HG03342 (cell line): Measurements from ENCODE around the gene CSTB.

Experiments used
- ATAC-seq: cut with Tn5 transposase; IDR thresholded peaks from one replicate; pipeline ENCODE4 v1.9.1; 2021; ENCODE audit warnings: mild to moderate bottlenecking, moderate library complexity; ENCODE audit not compliant: unreplicated experiment

CSTB gene

DNA sequence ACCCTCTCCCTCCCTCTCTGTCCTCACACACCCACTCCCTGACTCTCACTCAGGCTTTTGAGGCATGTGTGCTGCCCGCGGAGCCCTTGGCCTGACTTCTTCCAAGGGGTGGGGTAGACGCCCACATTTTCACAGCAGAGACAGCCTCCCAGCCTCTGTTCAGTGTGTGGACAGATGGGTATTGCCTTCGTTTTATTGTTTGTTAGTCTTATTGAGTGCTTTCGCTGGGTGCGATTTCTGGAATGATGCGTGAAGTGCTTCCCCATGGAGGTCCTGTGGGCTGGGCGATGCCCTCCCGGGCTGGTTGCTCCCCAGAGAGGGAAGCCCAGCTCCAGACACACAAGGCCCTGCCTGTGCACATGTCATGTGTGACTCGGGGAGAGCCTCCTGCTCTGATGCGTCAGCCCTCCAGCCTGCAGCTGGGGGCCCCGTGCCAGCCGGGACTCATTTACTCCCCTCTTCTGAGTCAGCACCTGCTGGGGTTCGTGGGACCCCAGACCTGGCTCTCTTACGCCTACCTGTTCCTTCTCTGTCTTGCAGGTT, 42.5 kb downstream of the CSTB start:
- ATAC-seq = no peak

DNA sequence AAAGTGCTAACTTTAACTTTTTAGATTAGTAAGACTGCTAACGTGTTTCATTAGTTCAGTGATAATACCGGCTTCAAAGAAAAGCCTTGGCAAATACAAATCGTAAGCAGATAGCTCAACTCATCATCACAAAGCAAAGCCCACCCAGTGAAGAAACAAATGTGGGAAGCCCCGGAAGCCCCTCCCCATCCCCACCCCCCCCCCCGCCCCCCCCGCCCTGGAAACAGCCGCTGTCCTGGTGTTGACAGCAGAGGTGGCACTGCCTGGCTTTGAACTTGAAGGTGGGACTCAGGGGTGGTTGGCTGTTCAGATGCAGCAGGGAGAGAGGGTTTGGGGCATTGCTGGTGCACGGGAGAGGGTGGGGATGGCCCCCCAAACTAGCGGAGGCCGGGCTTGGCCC, 43.0 kb downstream of the CSTB start:
- no peak for ATAC-seq

- ATAC-seq = no peak
Observed at GRCh38 chr21:43731891-43732711, 44.0 kb downstream of the CSTB start.

GRCh38 chr21:43731476-43731875, 44.6 kb downstream of the CSTB start:
- ATAC-seq = no peak

DNA sequence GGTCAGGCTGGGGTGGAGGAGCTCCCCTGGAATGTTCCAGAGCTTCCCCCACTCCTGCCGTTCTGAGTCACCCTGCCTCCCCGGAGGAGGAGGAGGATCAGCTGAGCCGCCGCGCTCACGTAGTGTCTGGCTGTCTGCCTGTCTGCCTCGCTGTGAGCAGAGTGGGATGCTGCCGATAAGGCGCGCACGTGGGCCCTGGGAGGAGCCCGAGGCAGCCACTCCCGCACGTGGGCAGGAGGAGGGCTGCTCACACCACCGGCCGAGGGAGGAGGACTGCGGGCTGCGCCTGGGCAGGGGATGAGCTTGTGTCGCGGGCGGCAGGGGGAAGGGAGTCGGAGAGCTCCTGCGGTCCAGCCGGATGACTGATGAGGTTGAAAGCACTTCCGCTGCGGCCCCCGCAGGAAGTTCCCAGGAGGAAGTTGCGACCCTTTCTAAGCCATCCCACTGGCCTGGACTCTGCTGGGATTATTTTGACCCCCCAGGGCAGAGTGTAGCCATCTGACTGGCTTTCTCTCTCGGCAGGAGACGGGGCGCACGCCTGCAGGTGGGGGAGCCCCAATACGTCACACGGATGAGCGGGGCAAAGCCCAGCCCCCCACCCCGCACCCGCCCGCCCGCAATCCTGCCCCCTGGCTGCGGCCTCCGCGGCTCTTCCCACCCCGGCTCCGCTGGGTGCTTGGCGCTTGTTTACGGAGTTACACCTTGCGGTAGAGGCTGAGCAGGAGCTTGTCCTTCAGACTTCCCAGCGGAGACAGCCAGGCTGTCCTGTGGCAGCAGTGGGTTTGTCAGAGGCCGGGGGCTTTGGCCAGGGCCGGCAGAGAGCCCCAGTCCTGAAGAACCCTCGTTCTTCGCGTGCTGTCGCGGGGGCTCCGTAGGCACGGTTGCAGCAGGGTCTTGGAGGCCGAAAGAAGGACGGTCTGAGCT, 47.4 kb downstream of the CSTB start:
- peak; percentile 54 for ATAC-seq

GRCh38 chr21:43728154-43728466, 48.0 kb downstream of the CSTB start:
- no peak for ATAC-seq

DNA sequence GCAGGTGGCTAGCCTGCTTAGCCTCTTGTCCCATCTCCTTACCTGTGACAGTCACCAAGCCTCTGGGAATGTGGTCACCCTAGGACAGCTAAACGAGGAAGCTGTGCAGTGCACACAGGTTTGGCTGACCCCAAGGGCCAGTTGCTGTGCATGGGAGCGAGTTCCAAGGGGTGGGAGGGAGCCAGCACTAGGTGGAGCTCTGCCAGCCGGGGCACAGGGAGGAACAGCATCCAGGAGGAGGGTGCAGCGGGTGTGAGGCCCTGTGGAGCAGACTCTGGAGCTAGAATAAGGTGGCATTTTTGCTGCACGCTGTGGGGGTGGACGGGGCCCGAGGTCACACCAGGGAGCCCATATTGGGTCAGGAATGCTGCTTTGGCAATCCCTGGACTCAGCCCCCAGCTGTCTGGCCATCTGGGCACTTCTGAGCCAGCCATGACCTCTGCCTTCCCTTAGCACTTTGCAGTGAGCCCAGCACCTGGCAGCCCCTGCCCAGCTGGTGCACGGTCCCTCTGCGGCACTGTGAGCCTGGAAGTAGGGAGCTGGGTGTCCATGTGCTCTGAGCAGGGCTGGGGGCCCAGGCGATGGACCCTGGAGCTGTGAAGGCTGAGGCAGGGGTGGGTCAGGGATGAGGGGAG, 48.5 kb downstream of the CSTB start:
- no peak for ATAC-seq

- no peak for ATAC-seq
Observed at GRCh38 chr21:43726686-43727518, 49.2 kb downstream of the CSTB start.
